ENCODE results near the gene BRIP1. TPM values are rescaled to one million over a fixed set of nuclear protein-coding genes. Genes with fewer than 3 reads are reported as not detected.
"Not testable (repeated sequence)": the region's sequence is repeated elsewhere in the genome, so short reads cannot be mapped to it uniquely, and the experiment has no call there.

Gene BRIP1
- total and polyA plus RNA-seq, 7 experiments from 2014 or later: 0.64 to 19.9 (median 1.6) TPM

- no peaks in the 10 kb centered on the region for H3K4me1 Mint-ChIP-seq
- no peak overlapping the region for H3K27ac Mint-ChIP-seq
- POLR2A ChIA-PET: no interaction called here
- no peak overlapping the region for H3K4me3 Mint-ChIP-seq
- Histone ChIP-seq H3K27me3 (ENCODE audit: control insufficient read depth in 2 of 2, insufficient read depth in 2 of 2, low read length in 2 of 2) (no peaks in the 10 kb centered on the region), H3K9me3 (ENCODE audit: control insufficient read depth in 2 of 3, low read length in 3 of 3) (peaks cover 0 to 5% (median 0%) of the 10 kb centered on the region in 3 experiments), H3K4me3 (ENCODE audit: low read length) (no peak overlapping the region), H3K36me3 (ENCODE audit: control insufficient read depth in 2 of 3, insufficient read depth in 3 of 3, low read length in 3 of 3) (no peaks in the 10 kb centered on the region), H3K27ac (ENCODE audit: low read depth, low read length) (no peak overlapping the region), H3K4me1 (ENCODE audit: control insufficient read depth in 2 of 2, insufficient read depth in 2 of 2, low read length in 2 of 2) (no peaks in the 10 kb centered on the region)
- CTCF ChIA-PET: no interaction called here
- peaks cover 4 to 24% (median 11%) of the 10 kb centered on the region in 11 donors for H3K9me3 Mint-ChIP-seq
- peaks cover 12 to 42% (median 24%) of the 10 kb centered on the region in 5 donors for H3K36me3 Mint-ChIP-seq
- DNase-seq (no peak), ATAC-seq (no peak)
- intact Hi-C loops (cut with micrococcal nuclease): no loop called here
- H3K27me3 Mint-ChIP-seq: no peaks in the 10 kb centered on the region
Measured at GRCh38 chr17:61774724-61775123, 88.6 kb downstream of the BRIP1 start.

- ATAC-seq: not testable (repeated sequence)
- peaks cover 12 to 47% (median 30%) of the 10 kb centered on the region in 5 donors for H3K36me3 Mint-ChIP-seq
Measured at GRCh38 chr17:61774087-61774486, 89.2 kb downstream of the BRIP1 start.

GRCh38 chr17:61770752-61771533, 92.4 kb downstream of the BRIP1 start:
- peaks cover 0 to 5% (median 0%) of the 10 kb centered on the region in 3 experiments for H3K9me3 ChIP-seq (ENCODE audit: control insufficient read depth in 2 of 3, low read length in 3 of 3)
- Mint-ChIP-seq H3K4me1 (no peaks in the 10 kb centered on the region), H3K4me3 (no peak overlapping the region), H3K27me3 (no peaks in the 10 kb centered on the region), H3K36me3 (peaks cover 12 to 57% (median 36%) of the 10 kb centered on the region in 5 donors), H3K9me3 (peaks cover 4 to 28% (median 15%) of the 10 kb centered on the region in 11 donors), H3K27ac (no peak overlapping the region)
- no peaks in the 10 kb centered on the region for H3K36me3 ChIP-seq (ENCODE audit: control insufficient read depth in 2 of 3, insufficient read depth in 3 of 3, low read length in 3 of 3)
- no peaks in the 10 kb centered on the region for H3K4me1 ChIP-seq (ENCODE audit: control insufficient read depth in 2 of 2, insufficient read depth in 2 of 2, low read length in 2 of 2)
- ATAC-seq (no peak), DNase-seq (no peak)
- no peak overlapping the region for H3K4me3 ChIP-seq (ENCODE audit: low read length)
- H3K27ac ChIP-seq (ENCODE audit: low read depth, low read length): no peak overlapping the region
- intact Hi-C loops (cut with micrococcal nuclease): no loop called here
- H3K27me3 ChIP-seq (ENCODE audit: control insufficient read depth in 2 of 2, insufficient read depth in 2 of 2, low read length in 2 of 2): no peaks in the 10 kb centered on the region
- ChIA-PET POLR2A (no interaction called here), CTCF (no interaction called here)

More at GRCh38 chr17:61774087-61774486, 89.2 kb downstream of the BRIP1 start:
- H3K36me3 ChIP-seq (ENCODE audit: control insufficient read depth in 2 of 3, insufficient read depth in 3 of 3, low read length in 3 of 3); POLR2A ChIA-PET; H3K4me3 ChIP-seq (ENCODE audit: low read length); intact Hi-C loops (cut with micrococcal nuclease); H3K27ac ChIP-seq (ENCODE audit: low read depth, low read length); CTCF ChIA-PET; DNase-seq; H3K4me1 Mint-ChIP-seq; H3K4me3 Mint-ChIP-seq; H3K9me3 ChIP-seq (ENCODE audit: control insufficient read depth in 2 of 3, low read length in 3 of 3); H3K27me3 ChIP-seq (ENCODE audit: control insufficient read depth in 2 of 2, insufficient read depth in 2 of 2, low read length in 2 of 2); H3K27ac Mint-ChIP-seq; H3K4me1 ChIP-seq (ENCODE audit: control insufficient read depth in 2 of 2, insufficient read depth in 2 of 2, low read length in 2 of 2); H3K27me3 Mint-ChIP-seq: not testable (repeated sequence)
- peaks cover 4 to 28% (median 15%) of the 10 kb centered on the region in 11 donors for H3K9me3 Mint-ChIP-seq

GRCh38 chr17:61770043-61770442, 93.3 kb downstream of the BRIP1 start:
- ChIA-PET CTCF (no interaction called here), POLR2A (no interaction called here)
- Histone ChIP-seq H3K27ac (ENCODE audit: low read depth, low read length) (no peak overlapping the region), H3K36me3 (ENCODE audit: control insufficient read depth in 2 of 3, insufficient read depth in 3 of 3, low read length in 3 of 3) (no peaks in the 10 kb centered on the region), H3K4me1 (ENCODE audit: control insufficient read depth in 2 of 2, insufficient read depth in 2 of 2, low read length in 2 of 2) (no peaks in the 10 kb centered on the region), H3K4me3 (ENCODE audit: low read length) (no peak overlapping the region), H3K9me3 (ENCODE audit: control insufficient read depth in 2 of 3, low read length in 3 of 3) (peaks cover 0 to 5% (median 0%) of the 10 kb centered on the region in 3 experiments), H3K27me3 (ENCODE audit: control insufficient read depth in 2 of 2, insufficient read depth in 2 of 2, low read length in 2 of 2) (no peaks in the 10 kb centered on the region)
- Mint-ChIP-seq H3K27me3 (no peaks in the 10 kb centered on the region), H3K36me3 (peaks cover 12 to 59% (median 36%) of the 10 kb centered on the region in 5 donors), H3K4me3 (no peak overlapping the region), H3K9me3 (peaks cover 4 to 28% (median 15%) of the 10 kb centered on the region in 11 donors), H3K4me1 (no peaks in the 10 kb centered on the region), H3K27ac (no peak overlapping the region)
- intact Hi-C loops (cut with micrococcal nuclease): no loop called here
- DNase-seq (no peak), ATAC-seq (no peak)

DNA sequence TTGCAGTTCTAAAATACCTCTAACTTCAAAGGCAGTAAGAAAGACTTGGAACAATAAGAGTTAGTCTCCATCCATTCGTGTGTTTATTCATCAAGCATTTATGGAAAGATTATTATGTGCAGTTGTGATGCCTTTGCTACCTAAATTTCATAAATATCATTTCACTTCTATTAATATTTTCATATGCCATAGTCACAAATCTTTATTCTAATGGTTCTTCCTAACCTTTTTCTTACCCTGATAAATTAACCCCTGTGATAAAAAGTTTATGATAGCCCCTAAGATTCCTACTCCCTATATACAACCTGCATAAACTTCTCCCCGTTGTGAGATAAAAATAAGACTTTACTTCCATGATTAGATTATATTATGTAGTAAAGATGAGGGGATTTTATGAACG, 94.9 kb downstream of the BRIP1 start:
- Histone ChIP-seq H3K4me3 (ENCODE audit: low read length) (no peak overlapping the region), H3K27ac (ENCODE audit: low read depth, low read length) (no peak overlapping the region), H3K4me1 (ENCODE audit: control insufficient read depth in 2 of 2, insufficient read depth in 2 of 2, low read length in 2 of 2) (no peaks in the 10 kb centered on the region), H3K9me3 (ENCODE audit: control insufficient read depth in 2 of 3, low read length in 3 of 3) (peaks cover 0 to 5% (median 0%) of the 10 kb centered on the region in 3 experiments), H3K36me3 (ENCODE audit: control insufficient read depth in 2 of 3, insufficient read depth in 3 of 3, low read length in 3 of 3) (no peaks in the 10 kb centered on the region), H3K27me3 (ENCODE audit: control insufficient read depth in 2 of 2, insufficient read depth in 2 of 2, low read length in 2 of 2) (no peaks in the 10 kb centered on the region)
- DNase-seq: no peak
- Mint-ChIP-seq H3K4me3 (no peak overlapping the region), H3K9me3 (peaks cover 4 to 28% (median 15%) of the 10 kb centered on the region in 11 donors), H3K27ac (no peak overlapping the region), H3K4me1 (no peaks in the 10 kb centered on the region), H3K27me3 (no peaks in the 10 kb centered on the region), H3K36me3 (peaks cover 12 to 59% (median 28%) of the 10 kb centered on the region in 5 donors)
- ATAC-seq: no peak
- CTCF ChIA-PET: no interaction called here
- intact Hi-C loops (cut with micrococcal nuclease): no loop called here
- POLR2A ChIA-PET: no interaction called here

DNA sequence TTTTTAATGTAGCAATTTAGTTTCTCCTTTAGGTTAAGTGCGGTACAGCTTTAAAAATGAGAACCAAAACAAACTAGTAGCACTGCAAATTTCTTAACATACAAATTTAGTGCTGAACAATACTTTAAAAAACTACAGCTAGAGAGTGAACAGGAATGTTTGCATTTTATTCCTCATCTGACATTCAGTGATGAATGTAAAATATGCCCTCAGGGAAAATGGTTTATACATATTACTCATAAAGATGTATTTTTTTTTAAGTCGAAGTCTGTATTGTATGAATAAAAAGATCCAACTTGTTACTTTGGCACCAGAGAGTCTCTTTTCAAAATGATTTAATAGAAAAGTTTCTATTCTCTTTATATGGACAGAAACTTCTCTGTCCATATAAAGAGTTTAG, 96.8 kb downstream of the BRIP1 start:
- intact Hi-C loops (cut with micrococcal nuclease): no loop called here

GRCh38 chr17:61764846-61765245, 98.5 kb downstream of the BRIP1 start:
- DNase-seq (no peak), ATAC-seq (no peak)
- POLR2A ChIA-PET: no interaction called here
- no peak overlapping the region for H3K27ac Mint-ChIP-seq
- peaks cover under 1 to 64% (median 22%) of the 10 kb centered on the region in 5 donors for H3K36me3 Mint-ChIP-seq
- H3K4me1 Mint-ChIP-seq: no peaks in the 10 kb centered on the region
- intact Hi-C loops (cut with micrococcal nuclease): no loop called here
- H3K36me3 ChIP-seq (ENCODE audit: control insufficient read depth in 2 of 3, insufficient read depth in 3 of 3, low read length in 3 of 3): no peaks in the 10 kb centered on the region
- no peaks in the 10 kb centered on the region for H3K27me3 Mint-ChIP-seq
- no peak overlapping the region for H3K4me3 Mint-ChIP-seq
- peaks cover 0 to 19% (median 6%) of the 10 kb centered on the region in 11 donors for H3K9me3 Mint-ChIP-seq
- H3K27me3 ChIP-seq (ENCODE audit: control insufficient read depth in 2 of 2, insufficient read depth in 2 of 2, low read length in 2 of 2): no peaks in the 10 kb centered on the region
- CTCF ChIA-PET: no interaction called here
- no peaks in the 10 kb centered on the region for H3K9me3 ChIP-seq (ENCODE audit: control insufficient read depth in 2 of 3, low read length in 3 of 3)
- no peak overlapping the region for H3K27ac ChIP-seq (ENCODE audit: low read depth, low read length)
- H3K4me1 ChIP-seq (ENCODE audit: control insufficient read depth in 2 of 2, insufficient read depth in 2 of 2, low read length in 2 of 2): no peaks in the 10 kb centered on the region
- H3K4me3 ChIP-seq (ENCODE audit: low read length): no peak overlapping the region

More for the DNA sequence above, 96.8 kb downstream of the BRIP1 start:
- Mint-ChIP-seq H3K27me3 (no peaks in the 10 kb centered on the region), H3K9me3 (peaks cover 2 to 25% (median 16%) of the 10 kb centered on the region in 11 donors), H3K36me3 (peaks cover 12 to 61% (median 31%) of the 10 kb centered on the region in 5 donors), H3K4me3 (no peak overlapping the region), H3K27ac (no peak overlapping the region), H3K4me1 (no peaks in the 10 kb centered on the region)
- no peak overlapping the region for H3K27ac ChIP-seq (ENCODE audit: low read depth, low read length)
- CTCF ChIA-PET: no interaction called here
- DNase-seq: no peak
- POLR2A ChIA-PET: no interaction called here
- H3K4me1 ChIP-seq (ENCODE audit: control insufficient read depth in 2 of 2, insufficient read depth in 2 of 2, low read length in 2 of 2): no peaks in the 10 kb centered on the region
- H3K27me3 ChIP-seq (ENCODE audit: control insufficient read depth in 2 of 2, insufficient read depth in 2 of 2, low read length in 2 of 2): no peaks in the 10 kb centered on the region
- ATAC-seq: no peak
- no peak overlapping the region for H3K4me3 ChIP-seq (ENCODE audit: low read length)
- no peaks in the 10 kb centered on the region for H3K36me3 ChIP-seq (ENCODE audit: control insufficient read depth in 2 of 3, insufficient read depth in 3 of 3, low read length in 3 of 3)
- peaks cover 0 to 5% (median 0%) of the 10 kb centered on the region in 3 experiments for H3K9me3 ChIP-seq (ENCODE audit: control insufficient read depth in 2 of 3, low read length in 3 of 3)
